Glutamatergic neuron (in vitro differentiated cells): ENCODE results near the gene LRP1B. TPM values are rescaled to one million over a fixed set of nuclear protein-coding genes. Genes with fewer than 3 reads are reported as not detected.

Experiments used
- DNase-seq: peaks from one replicate; pipeline ENCODE4 v3.0.0; 2022
- H3K27ac Mint-ChIP-seq: one replicate; pipeline ENCODE4 v1.8.0; 2020; ENCODE audit warnings: mild to moderate bottlenecking, mixed read lengths, inconsistent platforms; ENCODE audit not compliant: unreplicated experiment
- H3K27me3 Mint-ChIP-seq: one replicate; pipeline ENCODE4 v1.8.0; 2020; ENCODE audit warnings: mild to moderate bottlenecking, moderate library complexity, mixed read lengths, inconsistent platforms; ENCODE audit not compliant: unreplicated experiment
- H3K36me3 Mint-ChIP-seq: one replicate; pipeline ENCODE4 v1.8.0; 2020; ENCODE audit warnings: mild to moderate bottlenecking, mixed read lengths, inconsistent platforms; ENCODE audit not compliant: unreplicated experiment
- H3K4me1 Mint-ChIP-seq: one replicate; pipeline ENCODE4 v1.8.0; 2020; ENCODE audit warnings: mild to moderate bottlenecking, low read depth, mixed read lengths, inconsistent platforms; ENCODE audit not compliant: unreplicated experiment
- H3K4me3 Mint-ChIP-seq: one replicate; pipeline ENCODE4 v1.8.0; 2020; ENCODE audit warnings: mild to moderate bottlenecking, mixed read lengths, inconsistent platforms; ENCODE audit not compliant: unreplicated experiment
- H3K9me3 Mint-ChIP-seq: one replicate; pipeline ENCODE4 v1.8.0; 2020; ENCODE audit warnings: mild to moderate bottlenecking, moderate library complexity, mixed read lengths, inconsistent platforms; ENCODE audit not compliant: unreplicated experiment
- CTCF ChIP-seq: fragments of 200-600 bp; sonication (generic); IDR thresholded peaks from one replicate; pipeline ENCODE4 v1.5.0; 2021; ENCODE audit not compliant: partially characterized antibody, unreplicated experiment
- total RNA-seq: library from RNA; stranded (reverse); fragmentation: NEBNext Ultra II Directional; extraction: Animal tissue kit (Norgen Biotek cat#: 25700); gene quantifications from one replicate; pipeline ENCODE4 v1.2.1, GENCODE V29; 2021; ENCODE audit not compliant: unreplicated experiment

LRP1B gene
- total RNA-seq, 1 donor from 2014 or later, result 28.7 TPM

DNA sequence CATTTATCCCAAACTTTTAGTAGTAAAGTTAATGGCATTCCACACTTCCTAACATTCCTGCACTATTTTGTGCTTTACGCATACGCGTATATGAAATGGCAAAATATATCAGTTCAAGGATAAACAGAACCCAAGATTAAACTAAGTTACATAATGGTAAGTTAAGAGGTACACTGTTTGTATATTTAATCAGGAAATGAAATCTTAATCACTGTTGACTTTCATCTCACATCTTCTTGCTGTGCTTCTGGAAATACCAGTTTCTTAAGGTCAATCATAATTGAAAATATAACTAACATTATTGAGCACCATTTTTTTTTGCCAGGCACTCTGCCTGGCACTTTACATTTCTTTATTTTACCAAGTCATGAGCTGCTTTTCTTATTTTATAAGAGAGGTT, 565.2 kb downstream of the LRP1B start:
- Mint-ChIP-seq H3K27me3 (no peaks in the 10 kb centered on the region), H3K27ac (no peak overlapping the region), H3K9me3 (peaks cover 3% of the 10 kb centered on the region), H3K4me3 (no peak overlapping the region), H3K4me1 (peaks cover 3% of the 10 kb centered on the region), H3K36me3 (no peaks in the 10 kb centered on the region)
- DNase-seq, result no peak
- no peak for TF ChIP-seq CTCF

DNA sequence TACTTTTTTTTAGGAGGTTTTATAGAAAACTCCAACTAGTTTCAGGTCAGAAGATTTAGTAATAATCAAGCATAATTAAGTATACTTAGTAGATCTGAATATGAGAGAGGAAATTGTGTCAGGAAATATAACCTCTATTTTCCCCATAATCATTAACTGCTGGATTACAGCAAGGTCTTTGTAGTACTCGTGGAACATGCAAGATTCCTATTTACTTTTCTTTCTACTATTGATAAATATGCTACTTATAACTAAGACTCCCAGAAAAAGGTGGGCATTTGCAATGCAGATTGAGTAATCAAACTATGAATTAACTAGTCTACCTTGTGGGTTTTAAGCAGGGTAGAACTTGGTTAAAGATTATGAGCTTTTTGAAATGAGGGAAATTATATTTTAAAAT, 570.1 kb downstream of the LRP1B start:
- Mint-ChIP-seq H3K27me3 (no peaks in the 10 kb centered on the region), H3K4me1 (peaks cover 31% of the 10 kb centered on the region), H3K4me3 (no peak overlapping the region), H3K9me3 (peaks cover 2% of the 10 kb centered on the region), H3K27ac (no peak overlapping the region), H3K36me3 (no peaks in the 10 kb centered on the region)
- no peak for DNase-seq
- no peak for TF ChIP-seq CTCF

- Mint-ChIP-seq H3K4me1 (peaks cover 40% of the 10 kb centered on the region), H3K4me3 (no peak overlapping the region), H3K27me3 (no peaks in the 10 kb centered on the region), H3K36me3 (no peaks in the 10 kb centered on the region), H3K9me3 (peaks cover 2% of the 10 kb centered on the region), H3K27ac (peak overlapping the region; percentile 14)
- TF ChIP-seq CTCF, result no peak
- no peak for DNase-seq
Measured at GRCh38 chr2:141557329-141558095, 573.3 kb downstream of the LRP1B start.

- Mint-ChIP-seq H3K4me3 (no peak overlapping the region), H3K27ac (no peak overlapping the region), H3K9me3 (peaks cover 2% of the 10 kb centered on the region), H3K36me3 (no peaks in the 10 kb centered on the region), H3K27me3 (no peaks in the 10 kb centered on the region), H3K4me1 (peaks cover 38% of the 10 kb centered on the region)
- TF ChIP-seq CTCF, result no peak
- DNase-seq, result no peak
Measured at GRCh38 chr2:141555876-141556470, 574.8 kb downstream of the LRP1B start.

- peak overlapping the region; percentile 56 for H3K4me3 Mint-ChIP-seq
- no peaks in the 10 kb centered on the region for H3K36me3 Mint-ChIP-seq
- no peak for DNase-seq
- peaks cover 32% of the 10 kb centered on the region for H3K4me1 Mint-ChIP-seq
- H3K27me3 Mint-ChIP-seq, result no peaks in the 10 kb centered on the region
- peaks cover 2% of the 10 kb centered on the region for H3K9me3 Mint-ChIP-seq
- no peak for TF ChIP-seq CTCF
- peak overlapping the region; percentile 76 for H3K27ac Mint-ChIP-seq
Measured at GRCh38 chr2:141554810-141555209, 576.0 kb downstream of the LRP1B start.
